ENCODE measurements around the gene RREB1. TPM values are rescaled to one million over a fixed set of nuclear protein-coding genes. Genes with fewer than 3 reads are reported as not detected.

RREB1 gene
- total RNA-seq, 1 experiment from 2014 or later: 61.6 TPM

DNA sequence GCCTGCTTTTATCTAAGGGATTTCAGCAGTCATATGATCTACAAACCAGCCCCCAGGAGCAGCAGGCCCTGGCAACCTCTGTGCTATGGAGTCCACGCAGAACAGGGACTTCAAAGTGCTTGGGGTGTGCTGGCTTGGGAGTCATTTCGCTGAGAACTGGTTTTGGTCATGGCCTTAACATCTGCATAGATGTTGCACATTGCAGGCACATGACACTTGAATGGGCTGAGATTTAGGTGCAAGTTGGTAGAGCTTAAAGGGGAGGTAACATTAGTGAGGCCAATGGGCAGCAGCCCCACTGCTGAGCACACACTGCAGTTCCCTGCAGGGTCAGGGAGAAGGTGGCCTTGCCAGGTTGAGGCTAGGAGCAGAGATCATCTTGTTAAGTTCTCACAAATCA is 43.6 kb downstream of the RREB1 start:
- POLR2A ChIA-PET (ENCODE audit: low non-redundant PET): no interaction called here

DNA sequence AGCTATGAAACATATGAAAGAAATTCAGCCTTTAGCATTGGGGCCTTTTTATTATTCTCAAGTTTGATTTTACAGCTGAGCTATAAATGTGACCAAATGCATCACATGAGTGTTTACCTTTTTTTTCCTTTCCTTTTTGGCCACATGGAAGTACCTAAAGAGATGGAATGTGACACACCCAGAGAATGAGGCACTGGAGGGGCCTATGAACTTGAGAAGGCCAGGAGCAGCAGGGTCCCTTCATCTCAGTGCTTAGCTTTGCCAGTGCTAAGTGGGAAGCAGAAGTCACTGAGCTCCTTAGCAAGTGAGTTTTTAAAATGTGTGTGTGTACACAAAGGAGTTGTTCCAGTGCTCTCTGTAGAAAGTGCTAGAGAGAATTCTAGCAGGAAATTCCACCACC is 44.7 kb downstream of the RREB1 start:
- Histone ChIP-seq H3K4me1 (ENCODE audit: insufficient read depth, low read length, poor library complexity, severe bottlenecking) (peaks cover 52% of the 10 kb centered on the region), H3K36me3 (ENCODE audit: insufficient read depth, low read length, poor library complexity, severe bottlenecking) (no peaks in the 10 kb centered on the region), H3K9me3 (ENCODE audit: low read depth, low read length, poor library complexity, severe bottlenecking) (no peaks in the 10 kb centered on the region), H3K27ac (ENCODE audit: low read depth, low read length, poor library complexity, severe bottlenecking) (peak overlapping the region; percentile 5), H3K27me3 (replicated peaks; ENCODE audit: insufficient read depth, low read depth, low read length, poor library complexity) (no peaks in the 10 kb centered on the region), H3K4me3 (ENCODE audit: low read depth, low read length, poor library complexity, severe bottlenecking) (no peak overlapping the region)
- CTCF ChIA-PET: no interaction called here
- POLR2A ChIA-PET (ENCODE audit: low non-redundant PET): no interaction called here
- no TSS peak for BruUV-seq (replicated peaks)
- DNase-seq (ENCODE audit: low spot score): no peak
- intact Hi-C loops (cut with micrococcal nuclease; ENCODE audit: unreplicated experiment): no loop called here
- no peak for TF ChIP-seq CTCF (conservative IDR thresholded peaks at IDR 0.05; ENCODE audit: low read depth, low read length)
- TF ChIP-seq EZH2 (IDR thresholded peaks at IDR 0.05; ENCODE audit: borderline replicate concordance, low read depth, low read length, poor library complexity, severe bottlenecking): no peak

More for the DNA sequence above, 43.6 kb downstream of the RREB1 start:
- TF ChIP-seq EZH2 (IDR thresholded peaks at IDR 0.05; ENCODE audit: borderline replicate concordance, low read depth, low read length, poor library complexity, severe bottlenecking): no peak
- no peak for TF ChIP-seq CTCF (conservative IDR thresholded peaks at IDR 0.05; ENCODE audit: low read depth, low read length)
- intact Hi-C loops (cut with micrococcal nuclease; ENCODE audit: unreplicated experiment): no loop called here
- BruUV-seq (replicated peaks): no TSS peak
- Histone ChIP-seq H3K36me3 (ENCODE audit: insufficient read depth, low read length, poor library complexity, severe bottlenecking) (no peaks in the 10 kb centered on the region), H3K4me3 (ENCODE audit: low read depth, low read length, poor library complexity, severe bottlenecking) (no peak overlapping the region), H3K9me3 (ENCODE audit: low read depth, low read length, poor library complexity, severe bottlenecking) (no peaks in the 10 kb centered on the region), H3K4me1 (ENCODE audit: insufficient read depth, low read length, poor library complexity, severe bottlenecking) (peaks cover 52% of the 10 kb centered on the region), H3K27ac (ENCODE audit: low read depth, low read length, poor library complexity, severe bottlenecking) (no peak overlapping the region), H3K27me3 (replicated peaks; ENCODE audit: insufficient read depth, low read depth, low read length, poor library complexity) (no peaks in the 10 kb centered on the region)
- CTCF ChIA-PET: no interaction called here
- no peak for DNase-seq (ENCODE audit: low spot score)

DNA sequence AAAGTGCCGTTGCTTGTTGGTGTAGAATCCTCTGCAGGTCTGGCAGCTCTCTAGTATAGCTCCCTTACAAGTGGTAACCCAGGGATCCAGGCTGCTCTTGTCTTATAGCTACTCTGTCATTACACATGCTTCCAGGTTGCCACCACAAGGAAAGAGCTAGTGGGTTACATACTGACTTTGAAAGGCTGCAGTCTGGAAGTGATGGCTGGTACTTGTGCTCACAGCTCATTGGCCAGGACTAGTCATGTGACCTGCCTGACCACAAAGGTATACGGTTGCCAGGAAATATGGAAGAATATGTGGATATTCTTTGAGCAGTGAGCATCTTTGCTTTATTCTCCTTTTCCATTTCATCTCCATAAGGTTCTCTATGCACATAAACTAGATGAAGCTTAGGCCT is 46.0 kb downstream of the RREB1 start:
- no TSS peak for BruUV-seq (replicated peaks)
- no peaks in the 10 kb centered on the region for H3K27me3 ChIP-seq (replicated peaks; ENCODE audit: insufficient read depth, low read depth, low read length, poor library complexity)
- no peak for DNase-seq (ENCODE audit: low spot score)
- intact Hi-C loops (cut with micrococcal nuclease; ENCODE audit: unreplicated experiment): no loop called here
- ChIA-PET POLR2A (ENCODE audit: low non-redundant PET) (no interaction called here), CTCF (no interaction called here)
- H3K27ac ChIP-seq (ENCODE audit: low read depth, low read length, poor library complexity, severe bottlenecking): no peak overlapping the region
- no peaks in the 10 kb centered on the region for H3K36me3 ChIP-seq (ENCODE audit: insufficient read depth, low read length, poor library complexity, severe bottlenecking)
- no peaks in the 10 kb centered on the region for H3K9me3 ChIP-seq (ENCODE audit: low read depth, low read length, poor library complexity, severe bottlenecking)
- TF ChIP-seq CTCF (conservative IDR thresholded peaks at IDR 0.05; ENCODE audit: low read depth, low read length): no peak
- TF ChIP-seq EZH2 (IDR thresholded peaks at IDR 0.05; ENCODE audit: borderline replicate concordance, low read depth, low read length, poor library complexity, severe bottlenecking): no peak
- H3K4me1 ChIP-seq (ENCODE audit: insufficient read depth, low read length, poor library complexity, severe bottlenecking): peaks cover 55% of the 10 kb centered on the region
- no peak overlapping the region for H3K4me3 ChIP-seq (ENCODE audit: low read depth, low read length, poor library complexity, severe bottlenecking)
